Measurements from ENCODE around the gene GPSM3. TPM values are rescaled to one million over a fixed set of nuclear protein-coding genes. Genes with fewer than 3 reads are reported as not detected.

The GPSM3 gene
- total RNA-seq, 1 donor from 2014 or later: 4.5 TPM

- Histone ChIP-seq H3K27me3 (peaks cover 36% of the 10 kb centered on the region), H3K9ac (peak overlapping the region; percentile 35), H3K4me1 (peaks cover 18% of the 10 kb centered on the region), H2AFZ (replicated peaks) (no peak overlapping the region), H3K36me3 (no peaks in the 10 kb centered on the region), H3K4me3 (peak overlapping the region; percentile 65), H3K27ac (no peak overlapping the region), H3F3A (ENCODE audit: low read depth) (peaks cover 18% of the 10 kb centered on the region), H4K20me1 (ENCODE audit: low read depth) (peaks cover 5% of the 10 kb centered on the region), H3K9me3 (ENCODE audit: low read depth) (no peaks in the 10 kb centered on the region), H3K79me2 (ENCODE audit: low read depth) (peaks cover 9% of the 10 kb centered on the region), H3K4me2 (peak overlapping the region; percentile 86)
- Mint-ChIP-seq H3K9me3 (no peaks in the 10 kb centered on the region), H3K36me3 (peaks cover 22% of the 10 kb centered on the region), H3K4me3 (peak overlapping the region; percentile 100), H3K27me3 (ENCODE audit: insufficient read depth, low read depth) (peaks cover 19% of the 10 kb centered on the region), H3K4me1 (peaks cover 43% of the 10 kb centered on the region), H3K27ac (peak overlapping the region; percentile 93)
- TF ChIP-seq EZH2phosphoT487 (IDR thresholded peaks at IDR 0.05) (no peak), EZH2 (IDR thresholded peaks at IDR 0.05) (no peak), CTCF (IDR thresholded peaks at IDR 0.05) (peak; percentile 58)
- DNase-seq (ENCODE audit: low spot score): peak; percentile 84
These were observed 37.8 kb downstream of the GPSM3 start for GRCh38 chr6:32154514-32155161.

GRCh38 chr6:32153564-32154513, 38.6 kb downstream of the GPSM3 start, which contains the start of gene PPT2:
TSS of gene PPT2 (plus strand) at chr6:32154141. CDS start at chr6:32154595, 454 bp downstream.
- H3K4me3 ChIP-seq: peak within 1 kb of the TSS; percentile 65
- Mint-ChIP-seq H3K27ac (peak within 1 kb of the TSS; percentile 98), H3K4me1 (peaks cover 43% of the 10 kb centered on the region), H3K36me3 (peaks cover 24% of the 10 kb centered on the region), H3K4me3 (peak within 1 kb of the TSS; percentile 100), H3K9me3 (no peaks in the 10 kb centered on the region), H3K27me3 (ENCODE audit: insufficient read depth, low read depth) (peaks cover 19% of the 10 kb centered on the region)
- peak within 1 kb of the TSS; percentile 86 for H3K4me2 ChIP-seq
- no peak within 1 kb of the TSS for H3K27ac ChIP-seq
- H3K4me1 ChIP-seq: peaks cover 18% of the 10 kb centered on the region
- H3K36me3 ChIP-seq: no peaks in the 10 kb centered on the region
- peak; percentile 93 for DNase-seq (ENCODE audit: low spot score)
- peaks cover 5% of the 10 kb centered on the region for H4K20me1 ChIP-seq (ENCODE audit: low read depth)
- peaks cover 18% of the 10 kb centered on the region for H3F3A ChIP-seq (ENCODE audit: low read depth)
- TF ChIP-seq CTCF (IDR thresholded peaks at IDR 0.05): peak; percentile 43
- no peak for TF ChIP-seq EZH2 (IDR thresholded peaks at IDR 0.05)
- no peaks in the 10 kb centered on the region for H3K9me3 ChIP-seq (ENCODE audit: low read depth)
- H2AFZ ChIP-seq (replicated peaks): peak within 1 kb of the TSS; percentile 74
- peak within 1 kb of the TSS; percentile 35 for H3K9ac ChIP-seq
- H3K79me2 ChIP-seq (ENCODE audit: low read depth): peaks cover 9% of the 10 kb centered on the region
- H3K27me3 ChIP-seq: peaks cover 44% of the 10 kb centered on the region

- H3K4me3 ChIP-seq: peak overlapping the region; percentile 65
- Mint-ChIP-seq H3K27ac (peak overlapping the region; percentile 98), H3K4me1 (peaks cover 43% of the 10 kb centered on the region), H3K4me3 (peak overlapping the region; percentile 100), H3K27me3 (ENCODE audit: insufficient read depth, low read depth) (peaks cover 19% of the 10 kb centered on the region), H3K9me3 (no peaks in the 10 kb centered on the region), H3K36me3 (peaks cover 26% of the 10 kb centered on the region)
- peak overlapping the region; percentile 74 for H2AFZ ChIP-seq (replicated peaks)
- H3F3A ChIP-seq (ENCODE audit: low read depth): peaks cover 18% of the 10 kb centered on the region
- H3K36me3 ChIP-seq: no peaks in the 10 kb centered on the region
- H3K79me2 ChIP-seq (ENCODE audit: low read depth): peaks cover 9% of the 10 kb centered on the region
- peaks cover 5% of the 10 kb centered on the region for H4K20me1 ChIP-seq (ENCODE audit: low read depth)
- peak; percentile 70 for DNase-seq (ENCODE audit: low spot score)
- peak; percentile 10 for TF ChIP-seq EZH2 (IDR thresholded peaks at IDR 0.05)
- TF ChIP-seq CTCF (IDR thresholded peaks at IDR 0.05): no peak
- TF ChIP-seq EZH2phosphoT487 (IDR thresholded peaks at IDR 0.05): no peak
- no peak overlapping the region for H3K27ac ChIP-seq
- H3K9ac ChIP-seq: no peak overlapping the region
- H3K4me1 ChIP-seq: peaks cover 18% of the 10 kb centered on the region
- peak overlapping the region; percentile 86 for H3K4me2 ChIP-seq
- no peaks in the 10 kb centered on the region for H3K9me3 ChIP-seq (ENCODE audit: low read depth)
- H3K27me3 ChIP-seq: peaks cover 53% of the 10 kb centered on the region
These were observed 39.5 kb downstream of the GPSM3 start for GRCh38 chr6:32152769-32153563.

Data from neural progenitor cell (in vitro differentiated cells).